ENCODE measurements around the gene LRFN5.
"Not testable (repeated sequence)": the region's sequence is repeated elsewhere in the genome, so short reads cannot be mapped to it uniquely, and the experiment has no call there.

The LRFN5 gene

DNA sequence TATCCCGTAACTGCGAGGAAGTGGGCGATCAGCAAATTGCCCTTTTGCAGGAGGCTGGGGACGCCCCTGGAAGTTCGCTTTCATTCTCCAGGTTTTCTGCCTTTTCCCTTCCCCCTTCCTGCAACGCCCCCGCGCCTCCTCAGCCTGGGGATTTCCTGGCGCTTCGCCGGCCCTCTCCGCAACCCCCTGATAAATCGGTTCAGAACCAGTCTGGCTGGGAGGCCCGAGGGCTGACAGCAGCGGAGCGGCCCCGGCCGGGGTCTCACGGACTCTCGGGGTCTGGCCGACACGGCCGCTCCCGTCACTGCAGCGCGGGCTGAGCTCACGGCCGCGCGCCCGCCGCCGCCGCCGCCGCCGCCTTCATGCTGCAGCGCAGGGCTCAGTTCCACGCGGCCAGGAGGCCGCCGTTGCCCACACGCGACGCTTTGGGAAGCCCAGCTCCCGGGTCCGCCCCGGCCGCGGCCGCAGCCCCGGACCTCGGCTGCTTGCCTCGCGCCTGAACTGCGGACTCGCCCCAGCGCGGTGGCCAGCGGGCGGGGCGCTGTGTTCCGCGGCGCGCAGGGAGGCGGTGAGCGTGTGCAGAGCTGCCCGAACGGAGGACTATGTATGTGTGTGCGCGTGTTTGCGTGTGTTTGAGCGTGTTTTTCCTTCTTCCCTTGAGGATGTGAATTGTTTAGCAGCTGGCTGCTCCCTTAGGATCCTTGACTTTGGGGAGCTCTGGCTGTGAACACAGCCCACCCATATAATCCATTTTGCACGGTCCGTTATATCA, at the start of gene LRFN5:
TSS of gene LRFN5 (plus strand) at position 345 of the 772 bp plus-strand sequence.
- no peak for DNase-seq

- DNase-seq, result no peak
These were observed 48.2 kb upstream of the LRFN5 start for GRCh38 chr14:41558490-41558889.

DNA sequence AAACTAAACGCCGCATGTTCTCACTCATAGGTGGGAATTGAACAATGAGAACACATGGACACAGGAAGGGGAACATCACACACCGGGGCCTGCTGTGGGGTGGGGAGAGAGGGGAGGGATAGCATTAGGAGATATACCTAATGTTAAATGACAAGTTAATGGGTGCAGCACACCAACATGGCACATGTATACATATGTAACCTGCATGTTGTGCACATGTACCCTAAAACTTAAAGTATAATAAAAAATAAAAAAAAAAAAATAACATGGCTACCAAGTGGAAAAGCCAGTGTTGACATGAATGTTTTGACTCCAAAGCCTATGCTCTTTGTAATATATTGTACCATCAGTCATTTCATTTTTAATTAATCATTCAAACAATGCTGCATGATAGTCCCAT, 39.8 kb upstream of the LRFN5 start:
- DNase-seq, result not testable (repeated sequence)

DNA sequence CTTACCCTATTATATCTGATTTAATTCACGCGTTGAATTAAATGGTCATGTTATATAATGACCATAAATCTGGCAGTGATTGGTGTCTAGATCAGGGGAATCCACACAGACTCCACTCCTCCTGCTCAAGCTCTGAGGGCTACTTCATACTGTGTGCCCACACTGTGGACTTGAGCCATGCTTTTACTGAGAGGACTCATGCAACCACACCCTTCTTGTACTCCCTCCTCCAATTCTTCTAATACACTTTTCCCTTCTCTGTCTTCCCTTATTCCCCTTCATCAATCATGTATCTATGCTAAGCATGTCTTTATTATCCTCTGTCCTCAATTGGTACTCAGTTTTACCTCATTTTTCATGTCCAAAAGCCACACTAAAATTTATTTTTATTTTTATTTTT, 37.7 kb upstream of the LRFN5 start:
- DNase-seq, result no peak

DNA sequence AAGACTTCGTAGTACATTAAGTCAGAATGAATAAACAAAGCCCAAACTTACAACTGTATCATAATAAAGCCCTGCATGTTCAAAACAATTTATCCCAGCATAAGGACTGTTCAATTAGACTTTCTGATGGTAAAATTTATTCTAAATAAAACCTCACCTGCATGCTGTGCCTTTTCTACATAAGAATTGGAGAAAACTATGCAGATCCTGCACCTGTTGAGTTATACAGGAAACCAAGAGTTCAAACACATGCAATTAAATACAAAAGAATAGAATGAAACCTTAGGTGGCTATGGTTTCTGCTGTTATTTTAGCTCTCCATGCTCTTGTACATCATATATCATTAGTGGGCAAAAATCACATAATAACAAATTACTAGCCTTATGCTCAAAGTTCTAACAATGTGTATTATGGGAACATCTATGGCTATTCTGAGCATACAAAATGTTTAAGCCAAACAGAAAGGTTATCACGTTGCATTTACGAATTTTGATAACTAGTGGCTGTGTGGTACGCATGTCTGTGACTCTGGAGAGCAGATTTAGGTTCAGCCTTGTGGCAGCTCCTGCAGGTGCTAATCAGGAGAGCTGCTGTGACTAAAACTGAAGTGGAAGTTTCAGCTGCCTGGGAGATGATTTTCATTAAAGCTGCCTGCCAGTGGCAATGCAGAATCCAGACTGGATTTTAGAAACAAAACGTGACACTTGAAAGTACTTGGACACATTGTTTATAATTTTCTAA, 36.1 kb upstream of the LRFN5 start:
- no peak for DNase-seq

DNA sequence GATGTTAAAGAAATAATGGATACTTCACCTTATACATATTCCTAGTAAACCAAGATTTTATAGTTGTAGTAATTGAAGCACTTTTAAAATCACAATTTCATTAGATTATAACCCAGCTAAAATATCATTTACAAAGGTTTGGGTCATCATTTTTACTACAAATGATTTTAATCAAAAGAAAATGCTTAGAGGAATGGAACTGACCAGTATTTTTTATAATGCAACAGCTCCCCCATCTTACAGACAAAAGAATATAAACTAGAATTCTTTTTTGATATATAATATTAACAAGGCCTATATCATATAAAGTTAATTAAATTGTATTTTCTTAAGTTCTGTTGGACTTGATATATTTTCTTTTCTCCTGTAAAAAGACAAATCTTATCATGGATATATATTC, 20.4 kb upstream of the LRFN5 start:
- DNase-seq, result no peak

- no peak for DNase-seq
These were observed 9.0 kb upstream of the LRFN5 start for GRCh38 chr14:41597647-41598046.

GRCh38 chr14:41599805-41600385, 6.8 kb upstream of the LRFN5 start:
- DNase-seq, result not testable (repeated sequence)

GRCh38 chr14:41604721-41605531, 1.8 kb upstream of the LRFN5 start:
- DNase-seq, result no peak

DNA sequence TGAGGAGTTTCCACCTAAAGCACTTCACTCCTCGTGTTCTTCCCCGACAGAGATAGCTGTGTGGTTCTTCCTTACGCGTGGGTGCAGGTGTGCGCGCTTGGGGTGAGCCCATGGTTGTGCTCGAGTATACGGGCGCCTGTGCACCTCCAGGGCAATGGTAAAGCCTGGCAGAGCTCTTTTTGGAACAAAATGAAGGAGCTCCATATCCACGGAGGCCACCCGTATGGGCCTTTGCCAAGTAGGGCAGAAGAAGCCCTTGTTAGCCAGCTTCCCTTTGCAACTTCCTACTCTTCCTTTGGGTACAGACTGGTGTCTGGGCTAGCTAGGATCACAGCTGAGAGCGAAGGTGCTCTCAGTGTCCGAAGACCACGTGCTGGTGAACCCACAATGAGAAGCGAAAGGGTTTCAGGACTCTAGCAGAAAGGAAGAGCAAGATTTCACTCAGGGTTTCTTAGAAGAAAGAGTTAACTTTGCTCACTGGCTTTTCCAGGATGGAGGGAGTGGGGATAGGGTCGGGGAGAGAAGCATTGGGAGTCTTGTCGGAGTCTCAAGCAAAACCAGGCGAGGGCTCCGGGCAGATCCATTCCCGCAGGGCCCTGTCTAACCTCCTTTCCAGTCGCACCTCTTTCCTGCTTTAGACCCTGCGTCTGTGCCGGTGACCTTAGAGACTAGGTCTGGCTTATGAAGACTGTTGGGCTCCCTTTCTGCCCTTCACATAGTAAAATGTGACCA, 960 bp upstream of the LRFN5 start:
- no peak for DNase-seq

DNA sequence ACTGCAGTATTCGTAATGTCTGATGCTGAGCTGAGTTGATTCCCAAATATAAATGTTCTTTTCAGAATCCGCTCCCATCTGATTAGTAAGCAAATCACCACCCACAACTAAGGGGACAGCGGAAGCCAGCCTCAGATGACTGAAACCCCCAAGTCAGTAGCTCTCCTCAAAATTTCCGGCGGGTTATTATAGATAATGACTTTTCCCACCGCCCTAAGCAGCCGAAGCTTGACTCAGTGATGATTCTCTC, 469 bp upstream of the LRFN5 start:
- DNase-seq, result no peak

DNA sequence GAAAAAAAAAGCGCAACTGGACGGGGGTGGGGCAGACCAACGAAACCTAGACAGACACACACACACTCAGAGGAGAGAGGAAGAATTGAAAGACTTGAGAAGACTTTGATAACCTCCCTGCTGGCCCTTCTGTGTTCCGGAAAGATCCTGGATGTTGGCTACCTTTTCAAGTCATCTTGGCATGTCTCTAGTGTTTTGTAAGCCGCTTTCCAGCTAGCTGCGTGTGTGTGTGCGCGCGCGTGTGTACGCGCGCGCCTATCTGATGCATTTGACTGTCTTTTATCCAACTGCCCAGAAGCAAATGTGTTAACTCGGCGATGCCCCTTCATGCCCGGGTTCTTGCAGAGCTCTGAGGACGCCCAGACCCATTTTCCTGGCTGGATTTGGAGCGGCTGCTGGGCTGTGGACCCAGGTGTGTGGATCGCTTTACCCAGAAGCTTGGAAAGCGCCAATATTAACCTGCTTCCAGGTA, 664 bp downstream of the LRFN5 start:
- DNase-seq, result no peak

- no peak for DNase-seq
These were observed 1.4 kb downstream of the LRFN5 start for GRCh38 chr14:41607966-41608663.

GRCh38 chr14:41608681-41609390, 2.2 kb downstream of the LRFN5 start:
- DNase-seq, result no peak

GRCh38 chr14:41609704-41610183, 3.1 kb downstream of the LRFN5 start:
- no peak for DNase-seq

DNA sequence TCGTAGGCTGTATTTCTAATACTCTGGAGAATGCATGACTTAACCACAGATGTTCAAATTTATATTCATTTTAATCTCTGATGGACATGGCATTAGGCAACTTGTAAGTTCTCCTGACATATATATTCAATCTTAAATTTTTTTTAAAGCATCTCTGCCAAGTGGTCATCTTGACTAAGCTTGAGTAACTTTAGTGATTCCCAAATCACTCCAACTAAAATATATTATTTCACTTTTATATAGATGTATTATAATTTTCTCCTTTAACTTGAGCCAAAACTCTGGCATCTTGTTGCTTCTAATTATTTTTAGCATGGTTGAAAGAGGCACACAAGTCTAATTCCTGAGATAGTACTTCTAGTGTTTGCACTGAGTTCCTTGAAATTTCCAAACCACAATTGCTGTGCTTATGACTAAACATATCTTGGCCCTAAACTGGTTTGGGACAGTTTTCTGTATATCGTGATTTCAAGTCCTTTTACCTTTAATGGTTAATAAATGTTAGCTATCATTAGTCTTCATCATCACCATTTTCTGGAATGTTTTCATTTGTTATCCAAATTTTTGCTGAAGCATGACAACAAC, 8.4 kb downstream of the LRFN5 start:
- no peak for DNase-seq

- no peak for DNase-seq
These were observed 17.1 kb downstream of the LRFN5 start for GRCh38 chr14:41623736-41624135.

DNA sequence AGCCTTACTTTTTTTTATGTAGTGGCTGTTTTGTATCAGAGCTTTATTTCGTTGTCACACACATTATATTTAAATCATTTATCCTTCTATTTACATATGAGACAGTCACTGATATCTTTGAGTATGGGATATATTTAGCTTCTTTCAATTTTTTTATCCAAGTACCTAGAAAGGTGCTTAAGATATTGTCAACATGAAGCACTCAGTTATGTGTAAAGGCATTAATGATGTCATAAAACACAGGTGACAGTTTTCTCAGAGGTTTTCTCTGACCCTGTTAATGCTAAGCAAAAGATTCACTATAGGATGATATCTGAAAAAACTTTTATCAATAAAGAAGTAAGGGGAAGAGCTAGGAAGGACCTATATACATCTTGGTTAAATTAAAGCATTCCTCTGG, 23.2 kb downstream of the LRFN5 start:
- DNase-seq, result no peak

GRCh38 chr14:41634286-41634685, 27.6 kb downstream of the LRFN5 start:
- no peak for DNase-seq

DNA sequence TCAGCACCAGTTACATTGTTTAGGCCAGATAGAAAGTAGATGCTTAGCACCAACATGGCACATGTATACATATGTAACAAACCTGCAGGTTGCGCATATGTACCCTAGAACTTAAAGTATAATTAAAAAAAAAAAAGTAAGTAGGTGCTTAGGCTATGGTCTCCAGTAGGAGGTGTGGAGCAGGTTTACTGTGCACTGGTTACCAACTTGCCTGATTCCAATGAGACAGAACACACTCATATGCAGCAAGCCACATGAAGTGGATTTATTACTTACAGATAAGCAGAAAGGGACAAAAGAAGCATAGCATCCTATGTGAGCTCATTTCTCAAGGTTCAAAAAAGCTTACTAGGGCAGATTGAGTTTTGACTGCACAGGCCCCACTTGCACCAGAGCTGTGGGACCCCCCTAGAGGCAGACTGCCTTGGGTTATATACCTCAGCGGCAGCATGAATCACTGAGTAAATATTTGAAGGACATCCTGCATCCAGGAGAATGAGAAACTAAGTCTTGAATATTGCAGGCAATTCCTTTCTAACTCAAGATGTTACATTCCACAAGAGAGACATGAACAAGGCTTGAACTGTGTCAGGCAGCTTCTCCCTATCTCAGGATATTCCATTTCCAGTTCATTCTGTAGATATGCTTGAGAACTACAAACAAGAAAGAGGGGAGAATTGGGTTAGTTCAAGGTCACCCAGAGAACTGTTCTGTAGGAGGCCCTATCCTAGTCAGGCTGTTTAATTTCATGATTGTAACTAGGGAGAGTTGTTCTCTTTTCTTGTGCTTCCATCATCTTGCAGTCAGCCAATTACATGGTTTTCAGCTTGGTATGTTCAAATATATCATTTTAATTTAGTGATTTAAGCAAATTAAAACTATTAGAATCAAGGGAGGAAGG, 30.1 kb downstream of the LRFN5 start:
- no peak for DNase-seq
